ENCODE data around the gene FOLR3. TPM values are rescaled to one million over a fixed set of nuclear protein-coding genes. Genes with fewer than 3 reads are reported as not detected.

FOLR3 gene
- total and polyA plus RNA-seq, 12 donors: 0.13 to 0.96 (median 0.91) TPM; not detected in 8

GRCh38 chr11:72127923-72128322, 7.6 kb upstream of the FOLR3 start:
- H3K27me3 ChIP-seq: no peaks in the 10 kb centered on the region
- H3K4me3 ChIP-seq: no peak overlapping the region
- intact Hi-C loops (cut with DNase I): no loop called here
- DNase-seq: no peak
- no peaks in the 10 kb centered on the region for H3K36me3 ChIP-seq (replicated peaks in 1 of 2)
- H3K27ac ChIP-seq: no peak overlapping the region
- TF ChIP-seq POLR2A (IDR thresholded peaks at IDR 0.05) (no peak), CTCF (IDR thresholded peaks at IDR 0.05) (no peak)
- peaks cover 0 to 9% of the 10 kb centered on the region in 2 donors for H3K4me1 ChIP-seq (replicated peaks in 1 of 2)
- H3K9me3 ChIP-seq (replicated peaks in 1 of 3): no peaks in the 10 kb centered on the region
- 63 to 74% (median 72%) methylated on average over 2 of the region's 2 CpGs for WGBS, 4 donors

DNA sequence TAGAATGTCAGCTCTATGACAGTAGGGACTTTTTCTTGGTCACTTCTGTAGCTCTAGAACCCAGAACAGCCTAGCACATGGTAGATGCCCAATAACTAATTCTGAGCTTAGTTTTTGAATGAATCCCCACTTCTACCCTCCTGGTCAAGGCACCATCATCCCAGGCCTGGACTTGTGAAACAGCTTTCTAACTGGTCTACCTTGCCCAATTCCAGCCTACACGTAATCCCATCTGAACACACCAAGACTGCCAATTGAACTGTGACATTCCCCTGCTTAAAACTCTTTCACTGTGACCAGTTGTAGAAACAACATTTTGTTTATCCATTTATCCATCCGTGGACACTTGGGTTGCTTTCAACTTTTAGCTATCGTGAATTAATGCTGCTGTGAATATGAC, 6.1 kb upstream of the FOLR3 start:
- Histone ChIP-seq H3K9me3 (replicated peaks in 1 of 3) (no peaks in the 10 kb centered on the region), H3K4me1 (replicated peaks in 1 of 2) (peaks cover 0 to 3% of the 10 kb centered on the region in 2 donors), H3K4me3 (no peak overlapping the region), H3K36me3 (replicated peaks in 1 of 2) (no peaks in the 10 kb centered on the region), H3K27me3 (no peaks in the 10 kb centered on the region), H3K27ac (no peak overlapping the region)
- intact Hi-C loops (cut with DNase I): no loop called here
- TF ChIP-seq CTCF (IDR thresholded peaks at IDR 0.05): no peak
- TF ChIP-seq POLR2A (IDR thresholded peaks at IDR 0.05): no peak
- 83 to 93% (median 90%) methylated on average over 3 of the region's 3 CpGs for WGBS, 4 donors
- DNase-seq: peak in 1 of 7 donors; percentile 13

DNA sequence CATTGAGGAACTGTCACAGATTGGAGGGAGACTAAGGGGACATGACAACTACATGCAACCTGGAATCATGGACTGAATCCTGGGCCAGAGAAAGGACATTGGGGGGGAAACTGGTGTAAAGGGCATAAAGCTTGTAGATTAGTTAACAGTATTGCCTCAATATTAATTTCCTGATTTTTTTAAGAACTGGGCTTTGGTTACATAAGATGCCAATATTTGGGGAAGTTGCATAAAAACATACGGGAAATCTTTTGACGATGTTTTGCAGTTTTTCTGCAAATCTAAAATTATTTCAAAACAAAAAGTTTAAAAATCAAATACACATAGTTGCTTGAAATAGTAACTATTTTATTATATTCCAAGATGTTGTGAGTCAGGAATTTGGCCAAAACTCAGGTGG, 2.9 kb upstream of the FOLR3 start:
- DNase-seq: no peak
- 76 to 81% (median 78%) methylated on average over 2 of the region's 2 CpGs for WGBS, 4 donors
- TF ChIP-seq CTCF (IDR thresholded peaks at IDR 0.05) (no peak), POLR2A (IDR thresholded peaks at IDR 0.05) (no peak)
- intact Hi-C loops (cut with DNase I): no loop called here
- Histone ChIP-seq H3K27me3 (no peaks in the 10 kb centered on the region), H3K27ac (peak overlapping the region in 1 of 5 donors; percentile 32), H3K4me1 (replicated peaks in 1 of 2) (peaks cover 0 to 3% of the 10 kb centered on the region in 2 donors), H3K36me3 (replicated peaks in 1 of 2) (no peaks in the 10 kb centered on the region), H3K4me3 (no peak overlapping the region), H3K9me3 (replicated peaks in 1 of 3) (no peaks in the 10 kb centered on the region)

DNA sequence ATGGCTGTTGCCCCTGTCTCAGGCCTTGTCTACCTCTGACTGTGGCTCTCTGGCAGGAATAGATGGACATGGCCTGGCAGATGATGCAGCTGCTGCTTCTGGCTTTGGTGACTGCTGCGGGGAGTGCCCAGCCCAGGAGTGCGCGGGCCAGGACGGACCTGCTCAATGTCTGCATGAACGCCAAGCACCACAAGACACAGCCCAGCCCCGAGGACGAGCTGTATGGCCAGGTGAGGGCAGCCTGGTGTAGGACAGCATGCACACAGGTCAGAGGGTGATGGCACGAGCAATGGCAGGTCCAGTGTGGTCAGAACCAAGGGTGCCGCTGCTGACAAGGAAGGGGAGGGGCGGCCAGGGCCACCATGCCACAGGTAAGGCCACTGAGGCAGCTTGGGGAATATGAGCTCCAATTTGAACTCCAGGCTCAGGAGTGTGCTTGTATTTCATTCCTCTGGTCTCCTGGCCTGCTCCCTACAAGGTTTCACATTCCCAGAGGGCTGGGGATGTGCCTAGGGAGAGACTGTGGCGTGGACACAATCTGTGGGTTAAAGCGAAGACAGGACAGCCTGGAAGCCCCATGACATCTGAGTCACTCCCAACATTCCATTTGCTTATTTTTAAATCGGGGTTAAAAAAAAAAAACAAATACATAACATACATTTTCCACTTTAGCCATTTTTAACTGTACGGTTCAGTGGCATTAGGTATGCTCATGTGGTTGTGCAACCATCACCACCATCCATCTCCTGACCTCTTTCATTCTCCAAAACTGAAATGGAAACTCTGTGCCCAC, 562 bp downstream of the FOLR3 start:
- no peaks in the 10 kb centered on the region for H3K27me3 ChIP-seq
- WGBS, 4 donors: 86 to 96% (median 93%) methylated on average over 11 to 14 of the region's 14 CpGs
- H3K27ac ChIP-seq: no peak overlapping the region
- peak in 1 of 7 donors; percentile 21 for DNase-seq
- H3K4me1 ChIP-seq (replicated peaks in 1 of 2): peaks cover 0 to 3% of the 10 kb centered on the region in 2 donors
- no peak overlapping the region for H3K4me3 ChIP-seq
- intact Hi-C loops (cut with DNase I): no loop called here
- TF ChIP-seq POLR2A (IDR thresholded peaks at IDR 0.05) (no peak), CTCF (IDR thresholded peaks at IDR 0.05) (no peak)
- H3K36me3 ChIP-seq (replicated peaks in 1 of 2): no peaks in the 10 kb centered on the region
- no peaks in the 10 kb centered on the region for H3K9me3 ChIP-seq (replicated peaks in 1 of 3)

All from adrenal gland (tissue), 12 donors.